Tibial nerve (tissue), 3 donors: Measurements from ENCODE around the gene LRRC41.
"Not testable (repeated sequence)": the region's sequence is repeated elsewhere in the genome, so short reads cannot be mapped to it uniquely, and the experiment has no call there.

Source experiments
- EP300 ChIP-seq, 2 donors: sonication (generic); formaldehyde crosslinking; IDR thresholded peaks; one replicate each; pipeline ENCODE4 v1.6.1; 2017; ENCODE audit warnings: antibody characterized with exemption in 2 of 2, mild to moderate bottlenecking in 1 of 2
- POLR2A ChIP-seq, 2 donors: fragments of 450-650 bp; IDR thresholded peaks; one replicate each; pipeline ENCODE4 v1.6.1; 2017; ENCODE audit warnings: antibody characterized with exemption in 2 of 2, mild to moderate bottlenecking in 2 of 2, moderate library complexity in 2 of 2

GRCh38 chr1:46331786-46332540 is 28.5 kb upstream of the LRRC41 start:
- not testable (repeated sequence) for TF ChIP-seq POLR2A, EP300 (IDR thresholded peaks at IDR 0.05)
